GM12878 (cell line): ENCODE data around the gene TERF2IP. TPM values are rescaled to one million over a fixed set of nuclear protein-coding genes. Genes with fewer than 3 reads are reported as not detected.

Experiments used
- BCL11A ChIP-seq: IDR thresholded peaks from 2 replicates; pipeline ENCODE4 v1.6.1; 2011; ENCODE audit warnings: low read depth, low read length
- CHD2 ChIP-seq: IDR thresholded peaks from 2 replicates; pipeline ENCODE4 v1.6.1; 2011; ENCODE audit warnings: low read depth, low read length, improper control_type of control experiment, borderline replicate concordance
- DPF2 ChIP-seq: fragments of 450-650 bp; IDR thresholded peaks from 2 replicates; pipeline ENCODE4 v1.6.1; 2017; ENCODE audit warnings: mild to moderate bottlenecking
- FOS ChIP-seq: IDR thresholded peaks from 3 replicates; pipeline ENCODE4 v1.6.1; 2011; ENCODE audit warnings: borderline replicate concordance; ENCODE audit not compliant: insufficient read length; ENCODE audit errors: extremely low read depth
- FOXM1 ChIP-seq: IDR thresholded peaks from 2 replicates; pipeline ENCODE4 v1.6.1; 2012; ENCODE audit warnings: low read depth, mild to moderate bottlenecking, inconsistent platforms, low read length, moderate library complexity
- HDAC2 ChIP-seq: fragments of 200-600 bp; sonication (generic); IDR thresholded peaks from 2 replicates; pipeline ENCODE4 v1.6.1; 2017
- MEF2B ChIP-seq: fragments of 450-650 bp; IDR thresholded peaks from 2 replicates; pipeline ENCODE4 v1.6.1; 2018; ENCODE audit warnings: mild to moderate bottlenecking, moderate library complexity; ENCODE audit not compliant: partially characterized antibody, poor library complexity, severe bottlenecking
- POU2F2 ChIP-seq: IDR thresholded peaks from 3 replicates; pipeline ENCODE4 v1.6.1; 2011; ENCODE audit warnings: low read depth, mild to moderate bottlenecking, low read length, borderline replicate concordance
- PRDM15 ChIP-seq: fragments of 450-650 bp; formaldehyde crosslinking; IDR thresholded peaks from 2 replicates; pipeline ENCODE4 v1.4.0; 2020; ENCODE audit warnings: mild to moderate bottlenecking, moderate library complexity
- RFX5 ChIP-seq: IDR thresholded peaks from 2 replicates; pipeline ENCODE4 v1.6.1; 2011; ENCODE audit warnings: low read depth, low read length, improper control_type of control experiment
- RUNX3 ChIP-seq: IDR thresholded peaks from 2 replicates; pipeline ENCODE4 v1.6.1; 2012; ENCODE audit warnings: low read length, inconsistent platforms
- SMAD5 ChIP-seq: IDR thresholded peaks from 2 replicates; pipeline ENCODE4 v1.6.1; 2016; ENCODE audit warnings: antibody characterized with exemption, low read depth
- SREBF2 ChIP-seq: IDR thresholded peaks from 2 replicates; pipeline ENCODE4 v1.6.1; 2012; ENCODE audit warnings: mild to moderate bottlenecking, low read length
- STAT1 ChIP-seq: fragments of 450-650 bp; conservative IDR thresholded peaks from 2 replicates; pipeline ENCODE4 v1.6.1; 2014; ENCODE audit warnings: antibody characterized with exemption, mild to moderate bottlenecking
- STAT3 ChIP-seq: IDR thresholded peaks from 2 replicates; pipeline ENCODE4 v1.6.1; 2011; ENCODE audit warnings: low read depth, low read length, improper control_type of control experiment
- TCF3 ChIP-seq: IDR thresholded peaks from 2 replicates; pipeline ENCODE4 v1.6.1; 2012; ENCODE audit warnings: low read depth, mild to moderate bottlenecking, low read length, borderline replicate concordance; ENCODE audit not compliant: insufficient read depth
- WRNIP1 ChIP-seq: IDR thresholded peaks from 2 replicates; pipeline ENCODE4 v1.6.1; 2011; ENCODE audit warnings: low read depth, low read length, improper control_type of control experiment, borderline replicate concordance
- ZNF207 ChIP-seq: fragments of 450-650 bp; IDR thresholded peaks from 2 replicates; pipeline ENCODE4 v1.6.1; 2014; ENCODE audit warnings: antibody characterized with exemption, mild to moderate bottlenecking, borderline replicate concordance
- ZNF24 ChIP-seq: fragments of 450-650 bp; IDR thresholded peaks from 2 replicates; pipeline ENCODE4 v1.6.1; 2017; ENCODE audit warnings: antibody characterized with exemption, mild to moderate bottlenecking
- ZNF274 ChIP-seq: IDR thresholded peaks from one replicate; pipeline ENCODE4 v1.8.0; 2011; ENCODE audit not compliant: insufficient read length, insufficient read depth
- polyA plus RNA-seq, 11 experiments: library from polyadenylated mRNA; depleted of rRNA in 4 of 11; unstranded in 6 of 11; stranded (reverse) in 5 of 11; fragments of >200 nt; fragmentation: Nextera tagmentation in 4 of 11; fragmentation: Illumina TruSeq in 1 of 11; extraction: Ambion mirVana in 4 of 11; extraction: Trizol in 1 of 11; gene quantifications; 1 replicate in 1 of 11; 2 replicates in 10 of 11; pipeline versions ENCODE4 v1.2.1 to v1.2.3, GENCODE V29; 2011 to 2016; ENCODE audit warnings: inconsistent platforms in 2 of 11, missing spikeins in 2 of 11, low read depth in 1 of 11
- total RNA-seq, 4 experiments: library from RNA; depleted of rRNA in 3 of 4; stranded (reverse); fragments of >200 nt in 3 of 4; fragmentation: Illumina TruSeq in 1 of 4; extraction: Trizol in 1 of 4; gene quantifications; 2 replicates each; pipeline versions ENCODE4 v1.2.1 to v1.2.3, GENCODE V29; 2013 to 2021
- TF ChIP-seq, protein P1 (sequence below): IDR thresholded peaks from 2 replicates; pipeline ENCODE4 v1.6.1; 2012; ENCODE audit warnings: low read length, inconsistent platforms
- TF ChIP-seq, protein P2 (sequence below): IDR thresholded peaks from 2 replicates; pipeline ENCODE4 v1.6.1; 2012; ENCODE audit warnings: improper control_type of control experiment, low read depth, low read length; ENCODE audit not compliant: insufficient replicate concordance
- TF ChIP-seq, protein P3 (sequence below): IDR thresholded peaks from 2 replicates; pipeline ENCODE4 v1.6.1; 2012; ENCODE audit warnings: low read depth, low read length, improper control_type of control experiment

The TERF2IP gene
- total and polyA plus RNA-seq, 10 of the 15 experiments (the other 5 are each of a cell fraction or from before 2014, with no cell fraction given): 19.6 to 93.1 (median 54.4) TPM

- TF ChIP-seq FOS: no peak
- no peak for TF ChIP-seq MEF2B
- TF ChIP-seq RUNX3: peak; percentile 63; the same call in 1 of the 2 replicates
- no peak for TF ChIP-seq STAT1
- no peak for TF ChIP-seq ZNF274
- TF ChIP-seq, protein P1, sequence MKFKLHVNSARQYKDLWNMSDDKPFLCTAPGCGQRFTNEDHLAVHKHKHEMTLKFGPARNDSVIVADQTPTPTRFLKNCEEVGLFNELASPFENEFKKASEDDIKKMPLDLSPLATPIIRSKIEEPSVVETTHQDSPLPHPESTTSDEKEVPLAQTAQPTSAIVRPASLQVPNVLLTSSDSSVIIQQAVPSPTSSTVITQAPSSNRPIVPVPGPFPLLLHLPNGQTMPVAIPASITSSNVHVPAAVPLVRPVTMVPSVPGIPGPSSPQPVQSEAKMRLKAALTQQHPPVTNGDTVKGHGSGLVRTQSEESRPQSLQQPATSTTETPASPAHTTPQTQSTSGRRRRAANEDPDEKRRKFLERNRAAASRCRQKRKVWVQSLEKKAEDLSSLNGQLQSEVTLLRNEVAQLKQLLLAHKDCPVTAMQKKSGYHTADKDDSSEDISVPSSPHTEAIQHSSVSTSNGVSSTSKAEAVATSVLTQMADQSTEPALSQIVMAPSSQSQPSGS: peak; percentile 81
- no peak for TF ChIP-seq POU2F2
- TF ChIP-seq ZNF24: no peak
- TF ChIP-seq, protein P2, sequence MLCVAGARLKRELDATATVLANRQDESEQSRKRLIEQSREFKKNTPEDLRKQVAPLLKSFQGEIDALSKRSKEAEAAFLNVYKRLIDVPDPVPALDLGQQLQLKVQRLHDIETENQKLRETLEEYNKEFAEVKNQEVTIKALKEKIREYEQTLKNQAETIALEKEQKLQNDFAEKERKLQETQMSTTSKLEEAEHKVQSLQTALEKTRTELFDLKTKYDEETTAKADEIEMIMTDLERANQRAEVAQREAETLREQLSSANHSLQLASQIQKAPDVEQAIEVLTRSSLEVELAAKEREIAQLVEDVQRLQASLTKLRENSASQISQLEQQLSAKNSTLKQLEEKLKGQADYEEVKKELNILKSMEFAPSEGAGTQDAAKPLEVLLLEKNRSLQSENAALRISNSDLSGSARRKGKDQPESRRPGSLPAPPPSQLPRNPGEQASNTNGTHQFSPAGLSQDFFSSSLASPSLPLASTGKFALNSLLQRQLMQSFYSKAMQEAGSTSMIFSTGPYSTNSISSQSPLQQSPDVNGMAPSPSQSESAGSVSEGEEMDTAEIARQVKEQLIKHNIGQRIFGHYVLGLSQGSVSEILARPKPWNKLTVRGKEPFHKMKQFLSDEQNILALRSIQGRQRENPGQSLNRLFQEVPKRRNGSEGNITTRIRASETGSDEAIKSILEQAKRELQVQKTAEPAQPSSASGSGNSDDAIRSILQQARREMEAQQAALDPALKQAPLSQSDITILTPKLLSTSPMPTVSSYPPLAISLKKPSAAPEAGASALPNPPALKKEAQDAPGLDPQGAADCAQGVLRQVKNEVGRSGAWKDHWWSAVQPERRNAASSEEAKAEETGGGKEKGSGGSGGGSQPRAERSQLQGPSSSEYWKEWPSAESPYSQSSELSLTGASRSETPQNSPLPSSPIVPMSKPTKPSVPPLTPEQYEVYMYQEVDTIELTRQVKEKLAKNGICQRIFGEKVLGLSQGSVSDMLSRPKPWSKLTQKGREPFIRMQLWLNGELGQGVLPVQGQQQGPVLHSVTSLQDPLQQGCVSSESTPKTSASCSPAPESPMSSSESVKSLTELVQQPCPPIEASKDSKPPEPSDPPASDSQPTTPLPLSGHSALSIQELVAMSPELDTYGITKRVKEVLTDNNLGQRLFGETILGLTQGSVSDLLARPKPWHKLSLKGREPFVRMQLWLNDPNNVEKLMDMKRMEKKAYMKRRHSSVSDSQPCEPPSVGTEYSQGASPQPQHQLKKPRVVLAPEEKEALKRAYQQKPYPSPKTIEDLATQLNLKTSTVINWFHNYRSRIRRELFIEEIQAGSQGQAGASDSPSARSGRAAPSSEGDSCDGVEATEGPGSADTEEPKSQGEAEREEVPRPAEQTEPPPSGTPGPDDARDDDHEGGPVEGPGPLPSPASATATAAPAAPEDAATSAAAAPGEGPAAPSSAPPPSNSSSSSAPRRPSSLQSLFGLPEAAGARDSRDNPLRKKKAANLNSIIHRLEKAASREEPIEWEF: no peak
- TF ChIP-seq SMAD5: no peak
- TF ChIP-seq TCF3: no peak
- no peak for TF ChIP-seq CHD2
- TF ChIP-seq PRDM15: no peak
- TF ChIP-seq WRNIP1: no peak
- TF ChIP-seq STAT3: no peak
- no peak for TF ChIP-seq SREBF2
- TF ChIP-seq DPF2: no peak
- TF ChIP-seq RFX5: no peak
- no peak for TF ChIP-seq HDAC2
- TF ChIP-seq, protein P3, sequence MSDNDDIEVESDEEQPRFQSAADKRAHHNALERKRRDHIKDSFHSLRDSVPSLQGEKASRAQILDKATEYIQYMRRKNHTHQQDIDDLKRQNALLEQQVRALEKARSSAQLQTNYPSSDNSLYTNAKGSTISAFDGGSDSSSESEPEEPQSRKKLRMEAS: no peak
- peak; percentile 90; the same call in 1 of the 2 replicates for TF ChIP-seq FOXM1
- TF ChIP-seq ZNF207: no peak
- peak; percentile 14; the same call in 1 of the 2 replicates for TF ChIP-seq BCL11A
Observed at GRCh38 chr16:75616521-75617010, 31.0 kb upstream of the TERF2IP start (continued).
